ENCODE results near the gene GMPR. TPM values are rescaled to one million over a fixed set of nuclear protein-coding genes. Genes with fewer than 3 reads are reported as not detected.

Gene GMPR
- total and polyA plus RNA-seq, 7 donors: 2.8 to 26.5 (median 15.0) TPM

DNA sequence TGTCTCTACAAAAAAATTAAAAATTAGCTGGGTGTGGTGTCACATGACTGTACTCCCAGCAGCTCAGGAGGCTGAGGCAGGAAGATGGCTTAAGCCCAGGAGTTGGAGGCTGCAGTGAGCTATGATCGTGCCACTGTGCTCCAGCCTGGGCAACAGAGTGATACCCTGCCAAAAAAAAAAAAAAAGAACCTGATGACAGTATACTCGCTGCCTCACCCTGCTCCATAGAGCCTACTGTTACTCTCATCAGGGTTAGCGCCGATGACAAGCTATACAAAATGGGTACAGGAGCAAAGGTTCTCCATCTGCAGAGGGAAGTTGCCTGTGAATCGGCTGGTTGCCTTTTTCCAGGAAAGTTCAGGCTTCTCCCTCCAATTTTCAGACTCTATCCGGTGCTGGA is 53.4 kb downstream of the GMPR start:
- H3K27me3 ChIP-seq: no peaks in the 10 kb centered on the region
- TF ChIP-seq, protein P1, sequence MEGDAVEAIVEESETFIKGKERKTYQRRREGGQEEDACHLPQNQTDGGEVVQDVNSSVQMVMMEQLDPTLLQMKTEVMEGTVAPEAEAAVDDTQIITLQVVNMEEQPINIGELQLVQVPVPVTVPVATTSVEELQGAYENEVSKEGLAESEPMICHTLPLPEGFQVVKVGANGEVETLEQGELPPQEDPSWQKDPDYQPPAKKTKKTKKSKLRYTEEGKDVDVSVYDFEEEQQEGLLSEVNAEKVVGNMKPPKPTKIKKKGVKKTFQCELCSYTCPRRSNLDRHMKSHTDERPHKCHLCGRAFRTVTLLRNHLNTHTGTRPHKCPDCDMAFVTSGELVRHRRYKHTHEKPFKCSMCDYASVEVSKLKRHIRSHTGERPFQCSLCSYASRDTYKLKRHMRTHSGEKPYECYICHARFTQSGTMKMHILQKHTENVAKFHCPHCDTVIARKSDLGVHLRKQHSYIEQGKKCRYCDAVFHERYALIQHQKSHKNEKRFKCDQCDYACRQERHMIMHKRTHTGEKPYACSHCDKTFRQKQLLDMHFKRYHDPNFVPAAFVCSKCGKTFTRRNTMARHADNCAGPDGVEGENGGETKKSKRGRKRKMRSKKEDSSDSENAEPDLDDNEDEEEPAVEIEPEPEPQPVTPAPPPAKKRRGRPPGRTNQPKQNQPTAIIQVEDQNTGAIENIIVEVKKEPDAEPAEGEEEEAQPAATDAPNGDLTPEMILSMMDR (IDR thresholded peaks at IDR 0.05): no peak
- TF ChIP-seq POLR2A (IDR thresholded peaks at IDR 0.05) (no peak), EP300 (IDR thresholded peaks at IDR 0.05) (no peak), POLR2AphosphoS5 (IDR thresholded peaks at IDR 0.05) (no peak)
- H3K27ac ChIP-seq: no peak overlapping the region
- DNase-seq: no peak
- H3K4me1 ChIP-seq: no peaks in the 10 kb centered on the region
- intact Hi-C loops (cut with DNase I): no loop called here
- H3K9me3 ChIP-seq: no peaks in the 10 kb centered on the region
- peaks cover 0 to 17% (median 2%) of the 10 kb centered on the region in 4 donors for H3K36me3 ChIP-seq
- WGBS, 2 donors: 93 to 94% methylated on average over 6 of the region's 6 CpGs
- no peak overlapping the region for H3K4me3 ChIP-seq

DNA sequence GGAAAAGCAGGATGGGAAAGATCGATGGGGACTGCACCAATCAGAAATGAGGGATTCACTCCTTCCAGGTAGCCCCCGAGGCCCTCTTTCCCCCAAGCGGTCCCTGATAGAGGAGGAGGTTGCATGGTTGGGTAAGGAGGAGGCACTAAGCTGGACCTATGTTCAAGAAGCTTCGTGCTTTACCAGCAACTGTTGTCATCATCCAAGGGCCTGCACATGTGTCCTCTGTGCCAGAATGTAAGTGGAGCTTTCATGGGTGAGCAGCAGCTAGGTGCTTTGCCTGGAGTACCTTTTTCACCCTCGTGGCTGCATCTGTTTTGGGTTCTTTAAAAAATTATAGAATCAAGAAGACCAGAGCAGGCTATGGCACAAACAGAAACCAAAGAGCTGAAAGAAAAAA is 54.0 kb downstream of the GMPR start:
- Histone ChIP-seq H3K9me3 (no peaks in the 10 kb centered on the region), H3K4me1 (no peaks in the 10 kb centered on the region), H3K36me3 (peaks cover 0 to 17% (median 2%) of the 10 kb centered on the region in 4 donors), H3K27me3 (no peaks in the 10 kb centered on the region), H3K4me3 (no peak overlapping the region), H3K27ac (no peak overlapping the region)
- 87 to 90% methylated on average over 5 of the region's 5 CpGs for WGBS, 2 donors
- no peak for TF ChIP-seq POLR2A (IDR thresholded peaks at IDR 0.05)
- TF ChIP-seq, protein P1 (IDR thresholded peaks at IDR 0.05): no peak
- intact Hi-C loops (cut with DNase I): no loop called here
- DNase-seq: no peak

GRCh38 chr6:16292942-16293341 is 54.6 kb downstream of the GMPR start:
- Histone ChIP-seq H3K27me3 (no peaks in the 10 kb centered on the region), H3K4me1 (no peaks in the 10 kb centered on the region), H3K27ac (no peak overlapping the region), H3K36me3 (peaks cover 0 to 21% (median 2%) of the 10 kb centered on the region in 4 donors), H3K9me3 (no peaks in the 10 kb centered on the region), H3K4me3 (no peak overlapping the region)
- no peak for DNase-seq
- 85 to 89% methylated on average over 8 of the region's 8 CpGs for WGBS, 2 donors
- TF ChIP-seq EP300 (IDR thresholded peaks at IDR 0.05) (no peak), POLR2AphosphoS5 (IDR thresholded peaks at IDR 0.05) (no peak)
- intact Hi-C loops (cut with DNase I): no loop called here

DNA sequence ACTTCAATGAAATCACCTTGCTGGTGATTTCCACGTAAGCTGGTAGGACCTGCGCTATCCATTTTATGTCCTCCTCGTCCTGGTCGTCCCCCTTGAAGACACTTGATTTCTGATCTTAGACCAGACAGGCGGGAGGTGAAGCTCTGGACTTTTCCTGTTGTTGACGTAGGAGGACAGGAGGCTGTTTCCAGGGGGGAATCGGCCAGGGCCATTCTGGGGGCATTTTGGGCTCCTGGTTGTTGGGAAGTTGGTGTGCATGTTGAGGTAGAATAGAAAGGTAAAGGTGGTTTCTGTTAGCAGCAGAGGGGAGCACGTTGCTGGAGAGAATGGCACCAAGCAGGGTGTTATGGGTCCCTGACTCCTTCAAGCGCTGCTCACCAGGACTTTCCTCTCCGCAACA is 56.0 kb downstream of the GMPR start:
- Histone ChIP-seq H3K27ac (no peak overlapping the region), H3K27me3 (no peaks in the 10 kb centered on the region), H3K36me3 (peaks cover 0 to 31% (median 2%) of the 10 kb centered on the region in 4 donors), H3K9me3 (no peaks in the 10 kb centered on the region), H3K4me1 (no peaks in the 10 kb centered on the region), H3K4me3 (no peak overlapping the region)
- intact Hi-C loops (cut with DNase I): no loop called here
- no peak for DNase-seq
- 91 to 93% methylated on average over 10 of the region's 10 CpGs for WGBS, 2 donors
- no peak for TF ChIP-seq EP300 (IDR thresholded peaks at IDR 0.05)
- TF ChIP-seq, protein P1 (IDR thresholded peaks at IDR 0.05): no peak
- no peak for TF ChIP-seq POLR2A (IDR thresholded peaks at IDR 0.05)
- no peak for TF ChIP-seq POLR2AphosphoS5 (IDR thresholded peaks at IDR 0.05)

DNA sequence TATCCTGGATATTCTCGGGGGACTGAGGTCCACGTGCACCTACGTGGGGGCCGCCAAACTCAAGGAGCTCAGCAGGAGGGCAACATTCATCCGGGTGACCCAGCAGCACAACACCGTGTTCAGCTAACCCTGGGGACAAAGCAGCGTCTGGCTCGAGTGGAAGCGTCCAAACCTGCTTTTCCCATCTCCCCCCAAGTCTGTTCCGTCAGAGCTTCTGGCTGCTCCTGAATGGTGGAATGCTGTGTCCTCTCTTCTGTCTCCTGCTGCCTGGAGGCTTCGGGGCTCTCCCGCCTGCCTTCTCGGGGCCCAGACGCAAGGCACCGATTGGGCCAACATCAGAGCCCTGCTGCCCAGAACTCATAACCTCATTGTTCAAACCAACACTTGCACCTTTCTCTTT is 56.7 kb downstream of the GMPR start:
- Histone ChIP-seq H3K27ac (no peak overlapping the region), H3K27me3 (no peaks in the 10 kb centered on the region), H3K9me3 (no peaks in the 10 kb centered on the region), H3K4me1 (no peaks in the 10 kb centered on the region), H3K36me3 (peaks cover 0 to 31% (median 2%) of the 10 kb centered on the region in 4 donors), H3K4me3 (no peak overlapping the region)
- TF ChIP-seq POLR2AphosphoS5 (IDR thresholded peaks at IDR 0.05) (no peak), EP300 (IDR thresholded peaks at IDR 0.05) (no peak), POLR2A (IDR thresholded peaks at IDR 0.05) (no peak)
- TF ChIP-seq, protein P1 (IDR thresholded peaks at IDR 0.05): no peak
- 93 to 94% methylated on average over 15 of the region's 15 CpGs for WGBS, 2 donors
- no peak for DNase-seq
- intact Hi-C loops (cut with DNase I): no loop called here
